Stimulated activated naive CD8-positive, alpha-beta T cell treated with anti-CD3 and anti-CD28 coated beads, Interleukin-15, Interleukin-2, amounts not matched to agents 100 ng/mL and 50 ng/mL, for 24 hours (primary cell): ENCODE results near the gene SLC48A1.

Experiments used
- H3K27ac Mint-ChIP-seq: one replicate; pipeline ENCODE4 v1.8.0; 2021; ENCODE audit warnings: mild to moderate bottlenecking, mixed read lengths
- H3K27me3 Mint-ChIP-seq: one replicate; pipeline ENCODE4 v1.8.0; 2021; ENCODE audit warnings: mixed read lengths
- H3K36me3 Mint-ChIP-seq: one replicate; pipeline ENCODE4 v1.8.0; 2021; ENCODE audit warnings: low read depth, mixed read lengths
- H3K4me1 Mint-ChIP-seq: one replicate; pipeline ENCODE4 v1.8.0; 2021; ENCODE audit warnings: low read depth, mixed read lengths
- H3K4me3 Mint-ChIP-seq: one replicate; pipeline ENCODE4 v1.8.0; 2021; ENCODE audit warnings: mild to moderate bottlenecking, mixed read lengths
- H3K9me3 Mint-ChIP-seq: one replicate; pipeline ENCODE4 v1.8.0; 2021; ENCODE audit warnings: mixed read lengths

The SLC48A1 gene

GRCh38 chr12:47775100-47775911, 2.3 kb downstream of the SLC48A1 start:
- Mint-ChIP-seq H3K9me3 (no peaks in the 10 kb centered on the region), H3K4me1 (peaks cover 39% of the 10 kb centered on the region), H3K27me3 (no peaks in the 10 kb centered on the region), H3K4me3 (peak overlapping the region; percentile 87), H3K36me3 (no peaks in the 10 kb centered on the region), H3K27ac (no peak overlapping the region)

- Mint-ChIP-seq H3K9me3 (no peaks in the 10 kb centered on the region), H3K27me3 (no peaks in the 10 kb centered on the region), H3K4me3 (no peak overlapping the region), H3K4me1 (peaks cover 39% of the 10 kb centered on the region), H3K27ac (no peak overlapping the region), H3K36me3 (no peaks in the 10 kb centered on the region)
Observed at GRCh38 chr12:47776471-47777143, 3.6 kb downstream of the SLC48A1 start.

- Mint-ChIP-seq H3K27ac (no peak overlapping the region), H3K4me1 (peaks cover 39% of the 10 kb centered on the region), H3K36me3 (peaks cover 5% of the 10 kb centered on the region), H3K27me3 (no peaks in the 10 kb centered on the region), H3K4me3 (no peak overlapping the region), H3K9me3 (no peaks in the 10 kb centered on the region)
Observed at GRCh38 chr12:47777151-47777550, 4.1 kb downstream of the SLC48A1 start.

- Mint-ChIP-seq H3K27me3 (no peaks in the 10 kb centered on the region), H3K4me1 (peaks cover 34% of the 10 kb centered on the region), H3K27ac (peak overlapping the region; percentile 49), H3K36me3 (peaks cover 10% of the 10 kb centered on the region), H3K4me3 (no peak overlapping the region), H3K9me3 (no peaks in the 10 kb centered on the region)
Observed at GRCh38 chr12:47777741-47778558, 4.9 kb downstream of the SLC48A1 start.

GRCh38 chr12:47778881-47779280, 5.8 kb downstream of the SLC48A1 start:
- H3K27me3 Mint-ChIP-seq: no peaks in the 10 kb centered on the region
- H3K9me3 Mint-ChIP-seq: no peaks in the 10 kb centered on the region
- H3K4me1 Mint-ChIP-seq: peaks cover 31% of the 10 kb centered on the region
- H3K36me3 Mint-ChIP-seq: peaks cover 11% of the 10 kb centered on the region
- no peak overlapping the region for H3K4me3 Mint-ChIP-seq
- peak overlapping the region; percentile 7 for H3K27ac Mint-ChIP-seq

GRCh38 chr12:47779301-47779942, 6.4 kb downstream of the SLC48A1 start:
- Mint-ChIP-seq H3K36me3 (peaks cover 14% of the 10 kb centered on the region), H3K4me1 (peaks cover 28% of the 10 kb centered on the region), H3K9me3 (no peaks in the 10 kb centered on the region), H3K27ac (peak overlapping the region; percentile 7), H3K27me3 (no peaks in the 10 kb centered on the region), H3K4me3 (no peak overlapping the region)

GRCh38 chr12:47779943-47780504, 7.0 kb downstream of the SLC48A1 start:
- Mint-ChIP-seq H3K4me3 (no peak overlapping the region), H3K27me3 (no peaks in the 10 kb centered on the region), H3K9me3 (no peaks in the 10 kb centered on the region), H3K36me3 (peaks cover 20% of the 10 kb centered on the region), H3K4me1 (peaks cover 27% of the 10 kb centered on the region), H3K27ac (no peak overlapping the region)

- H3K36me3 Mint-ChIP-seq: peaks cover 35% of the 10 kb centered on the region
- peaks cover 34% of the 10 kb centered on the region for H3K4me1 Mint-ChIP-seq
- no peaks in the 10 kb centered on the region for H3K9me3 Mint-ChIP-seq
- H3K27me3 Mint-ChIP-seq: no peaks in the 10 kb centered on the region
- H3K27ac Mint-ChIP-seq: peak overlapping the region; percentile 16
- H3K4me3 Mint-ChIP-seq: peak overlapping the region; percentile 4
Observed at GRCh38 chr12:47781479-47782371, 8.7 kb downstream of the SLC48A1 start.

- Mint-ChIP-seq H3K9me3 (no peaks in the 10 kb centered on the region), H3K4me3 (no peak overlapping the region), H3K27ac (peak overlapping the region; percentile 32), H3K27me3 (no peaks in the 10 kb centered on the region), H3K36me3 (peaks cover 42% of the 10 kb centered on the region), H3K4me1 (peaks cover 40% of the 10 kb centered on the region)
Observed at GRCh38 chr12:47782372-47782770, 9.3 kb downstream of the SLC48A1 start.

GRCh38 chr12:47783024-47783755, 10.2 kb downstream of the SLC48A1 start:
- Mint-ChIP-seq H3K4me3 (no peak overlapping the region), H3K9me3 (no peaks in the 10 kb centered on the region), H3K4me1 (peaks cover 43% of the 10 kb centered on the region), H3K27ac (no peak overlapping the region), H3K36me3 (peaks cover 50% of the 10 kb centered on the region), H3K27me3 (no peaks in the 10 kb centered on the region)

- Mint-ChIP-seq H3K27me3 (no peaks in the 10 kb centered on the region), H3K4me3 (no peak overlapping the region), H3K9me3 (no peaks in the 10 kb centered on the region), H3K4me1 (peaks cover 47% of the 10 kb centered on the region), H3K36me3 (peaks cover 58% of the 10 kb centered on the region), H3K27ac (no peak overlapping the region)
Observed at GRCh38 chr12:47783821-47784819, 11.1 kb downstream of the SLC48A1 start.
